Measurements from ENCODE around the gene ELMO1.
"Not testable (repeated sequence)": the region's sequence is repeated elsewhere in the genome, so short reads cannot be mapped to it uniquely, and the experiment has no call there.

The ELMO1 gene

GRCh38 chr7:36999626-37000485 lies 448.8 kb downstream of the ELMO1 start:
- peak; percentile 55 for DNase-seq

- DNase-seq: no peak
Measured at GRCh38 chr7:36995776-36996175, 452.9 kb downstream of the ELMO1 start.

GRCh38 chr7:36994456-36995112 lies 454.1 kb downstream of the ELMO1 start:
- no peak for DNase-seq

GRCh38 chr7:36986948-36987724 lies 461.5 kb downstream of the ELMO1 start:
- DNase-seq: peak; percentile 85

GRCh38 chr7:36986511-36986933 lies 462.1 kb downstream of the ELMO1 start:
- peak; percentile 95 for DNase-seq

GRCh38 chr7:36985866-36986400 lies 462.7 kb downstream of the ELMO1 start:
- DNase-seq: peak; percentile 95

GRCh38 chr7:36985316-36985715 lies 463.3 kb downstream of the ELMO1 start:
- peak; percentile 76 for DNase-seq

- DNase-seq: peak; percentile 85
Measured at GRCh38 chr7:36984710-36985312, 463.9 kb downstream of the ELMO1 start.

- peak; percentile 82 for DNase-seq
Measured at GRCh38 chr7:36984041-36984521, 464.6 kb downstream of the ELMO1 start.

GRCh38 chr7:36982766-36983165 lies 465.9 kb downstream of the ELMO1 start:
- DNase-seq: peak; percentile 37

GRCh38 chr7:36979810-36980248 lies 468.8 kb downstream of the ELMO1 start:
- no peak for DNase-seq

- DNase-seq: peak; percentile 91
Measured at GRCh38 chr7:36978461-36978860, 470.2 kb downstream of the ELMO1 start.

- DNase-seq: no peak
Measured at GRCh38 chr7:36977878-36978277, 470.8 kb downstream of the ELMO1 start.

- DNase-seq: not testable (repeated sequence)
Measured at GRCh38 chr7:36973534-36973933, 475.1 kb downstream of the ELMO1 start.

GRCh38 chr7:36972140-36972518 lies 476.5 kb downstream of the ELMO1 start:
- DNase-seq: no peak

GRCh38 chr7:36971515-36972139 lies 477.0 kb downstream of the ELMO1 start:
- DNase-seq: no peak

- DNase-seq: peak; percentile 92
Measured at GRCh38 chr7:36970551-36971514, 477.8 kb downstream of the ELMO1 start.

- DNase-seq: no peak
Measured at GRCh38 chr7:36969376-36969775, 479.3 kb downstream of the ELMO1 start.

GRCh38 chr7:36967387-36967786 lies 481.3 kb downstream of the ELMO1 start:
- peak; percentile 88 for DNase-seq

GRCh38 chr7:36966636-36967035 lies 482.0 kb downstream of the ELMO1 start:
- peak; percentile 47 for DNase-seq

- peak; percentile 95 for DNase-seq
Measured at GRCh38 chr7:36966039-36966438, 482.6 kb downstream of the ELMO1 start.

All from NCI-H69 (cell line).